ENCODE results near the gene RNF223.
A peak's percentile ranks its signal among the peaks of the same experiment; 100 is the strongest.

The RNF223 gene

GRCh38 chr1:1044455-1045078 is 29.5 kb downstream of the RNF223 start:
- no peak for DNase-seq (ENCODE audit: low spot score)

GRCh38 chr1:1043921-1044320 is 30.2 kb downstream of the RNF223 start:
- no peak for DNase-seq (ENCODE audit: low spot score)

- no peak for DNase-seq (ENCODE audit: low spot score)
Observed at GRCh38 chr1:1043411-1043810, 30.7 kb downstream of the RNF223 start.

- no peak for DNase-seq (ENCODE audit: low spot score)
Observed at GRCh38 chr1:1042835-1043234, 31.3 kb downstream of the RNF223 start.

GRCh38 chr1:1041873-1042272 is 32.2 kb downstream of the RNF223 start:
- DNase-seq (ENCODE audit: low spot score) = no peak

GRCh38 chr1:1041092-1041523 is 33.0 kb downstream of the RNF223 start:
- no peak for DNase-seq (ENCODE audit: low spot score)

- DNase-seq (ENCODE audit: low spot score) = peak; percentile 72
Observed at GRCh38 chr1:1040004-1040991, 33.8 kb downstream of the RNF223 start.

- no peak for DNase-seq (ENCODE audit: low spot score)
Observed at GRCh38 chr1:1039145-1039910, 34.8 kb downstream of the RNF223 start.

GRCh38 chr1:1038694-1039093 is 35.4 kb downstream of the RNF223 start:
- DNase-seq (ENCODE audit: low spot score) = no peak

GRCh38 chr1:1037366-1038327 is 36.5 kb downstream of the RNF223 start:
- no peak for DNase-seq (ENCODE audit: low spot score)

GRCh38 chr1:1035291-1035943 is 38.7 kb downstream of the RNF223 start:
- no peak for DNase-seq (ENCODE audit: low spot score)

- no peak for DNase-seq (ENCODE audit: low spot score)
Observed at GRCh38 chr1:1034439-1034781, 39.7 kb downstream of the RNF223 start.

GRCh38 chr1:1033731-1034438 is 40.2 kb downstream of the RNF223 start:
- DNase-seq (ENCODE audit: low spot score) = no peak

- DNase-seq (ENCODE audit: low spot score) = peak; percentile 77
Observed at GRCh38 chr1:1033009-1033587, 41.0 kb downstream of the RNF223 start.

GRCh38 chr1:1032424-1032823 is 41.7 kb downstream of the RNF223 start:
- DNase-seq (ENCODE audit: low spot score) = no peak

GRCh38 chr1:1031659-1032235 is 42.4 kb downstream of the RNF223 start:
- no peak for DNase-seq (ENCODE audit: low spot score)

GRCh38 chr1:1030867-1031658 is 43.0 kb downstream of the RNF223 start:
- peak; percentile 61 for DNase-seq (ENCODE audit: low spot score)

- DNase-seq (ENCODE audit: low spot score) = no peak
Observed at GRCh38 chr1:1027791-1028190, 46.3 kb downstream of the RNF223 start.

Measured in globus pallidus (tissue), 1 donor.